Measurements from ENCODE around the gene MYH3.
A peak's percentile ranks its signal among the peaks of the same experiment; 100 is the strongest.

Gene MYH3

GRCh38 chr17:10674704-10675103, 17.6 kb upstream of the MYH3 start:
- H3K4me1 ChIP-seq (ENCODE audit: control insufficient read depth, insufficient read depth, low read length), result peaks cover 17% of the 10 kb centered on the region
- no peak overlapping the region for H3K4me3 ChIP-seq (ENCODE audit: low read length)
- no peaks in the 10 kb centered on the region for H3K9me3 ChIP-seq (ENCODE audit: control insufficient read depth, low read length)
- no peak for DNase-seq (ENCODE audit: low read depth)
- peaks cover 31% of the 10 kb centered on the region for H3K36me3 ChIP-seq (ENCODE audit: control insufficient read depth, insufficient read depth, low read length, severe bottlenecking)
- H3K9ac ChIP-seq (ENCODE audit: low read length), result no peak overlapping the region
- no peaks in the 10 kb centered on the region for H3K27me3 ChIP-seq (replicated peaks; ENCODE audit: control insufficient read depth, insufficient read depth, low read length)

DNA sequence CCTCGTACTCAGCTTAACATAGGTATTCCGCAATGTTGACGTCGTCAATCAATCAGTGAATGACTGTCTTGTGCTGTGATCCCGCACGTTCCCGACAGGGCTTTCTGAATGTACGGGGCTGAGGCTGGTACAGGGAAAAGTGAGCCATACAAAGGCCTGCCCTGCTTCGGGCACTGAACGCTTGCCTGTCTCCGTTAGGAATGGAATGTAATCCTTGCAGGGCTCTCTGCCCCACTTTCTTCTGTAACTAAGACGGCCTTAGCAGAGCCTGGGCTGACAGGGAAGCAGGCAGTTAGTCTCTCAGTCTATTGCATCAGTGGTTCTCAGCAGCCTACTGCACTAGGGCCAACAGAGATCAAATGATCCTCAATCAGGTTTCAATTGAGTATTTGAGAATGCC, 16.2 kb upstream of the MYH3 start:
- Histone ChIP-seq H3K36me3 (ENCODE audit: control insufficient read depth, insufficient read depth, low read length, severe bottlenecking) (peaks cover 22% of the 10 kb centered on the region), H3K4me1 (ENCODE audit: control insufficient read depth, insufficient read depth, low read length) (peaks cover 28% of the 10 kb centered on the region), H3K4me3 (ENCODE audit: low read length) (no peak overlapping the region), H3K27me3 (replicated peaks; ENCODE audit: control insufficient read depth, insufficient read depth, low read length) (no peaks in the 10 kb centered on the region), H3K9ac (ENCODE audit: low read length) (peak overlapping the region; percentile 8), H3K9me3 (ENCODE audit: control insufficient read depth, low read length) (no peaks in the 10 kb centered on the region)
- no peak for DNase-seq (ENCODE audit: low read depth)

GRCh38 chr17:10668775-10669174, 11.7 kb upstream of the MYH3 start:
- H3K4me3 ChIP-seq (ENCODE audit: low read length), result no peak overlapping the region
- peaks cover 35% of the 10 kb centered on the region for H3K4me1 ChIP-seq (ENCODE audit: control insufficient read depth, insufficient read depth, low read length)
- no peaks in the 10 kb centered on the region for H3K9me3 ChIP-seq (ENCODE audit: control insufficient read depth, low read length)
- H3K36me3 ChIP-seq (ENCODE audit: control insufficient read depth, insufficient read depth, low read length, severe bottlenecking), result no peaks in the 10 kb centered on the region
- H3K27me3 ChIP-seq (replicated peaks; ENCODE audit: control insufficient read depth, insufficient read depth, low read length), result no peaks in the 10 kb centered on the region
- peak; percentile 32 for DNase-seq (ENCODE audit: low read depth)
- H3K9ac ChIP-seq (ENCODE audit: low read length), result peak overlapping the region; percentile 48

DNA sequence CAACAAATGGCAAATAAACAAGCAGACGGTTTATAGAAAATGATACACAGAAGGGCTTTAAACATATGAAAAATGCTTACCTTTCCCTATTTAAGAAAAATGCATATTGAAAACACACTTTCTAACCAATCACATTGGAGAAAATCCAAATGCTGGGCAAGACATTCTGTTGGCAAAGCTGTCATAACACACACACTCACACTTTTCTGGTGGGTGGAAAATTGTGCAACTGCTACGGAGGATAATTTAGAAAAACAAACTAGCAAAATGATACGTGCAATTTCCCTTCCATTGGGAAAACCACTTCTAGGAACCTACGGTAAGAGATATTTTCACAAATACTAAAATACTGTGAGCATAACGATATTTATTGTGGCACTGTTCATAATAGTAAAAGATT, 9.8 kb upstream of the MYH3 start:
- H3K9ac ChIP-seq (ENCODE audit: low read length), result no peak overlapping the region
- peak; percentile 35 for DNase-seq (ENCODE audit: low read depth)
- H3K4me3 ChIP-seq (ENCODE audit: low read length), result no peak overlapping the region
- no peaks in the 10 kb centered on the region for H3K36me3 ChIP-seq (ENCODE audit: control insufficient read depth, insufficient read depth, low read length, severe bottlenecking)
- H3K9me3 ChIP-seq (ENCODE audit: control insufficient read depth, low read length), result no peaks in the 10 kb centered on the region
- no peaks in the 10 kb centered on the region for H3K27me3 ChIP-seq (replicated peaks; ENCODE audit: control insufficient read depth, insufficient read depth, low read length)
- peaks cover 28% of the 10 kb centered on the region for H3K4me1 ChIP-seq (ENCODE audit: control insufficient read depth, insufficient read depth, low read length)

DNA sequence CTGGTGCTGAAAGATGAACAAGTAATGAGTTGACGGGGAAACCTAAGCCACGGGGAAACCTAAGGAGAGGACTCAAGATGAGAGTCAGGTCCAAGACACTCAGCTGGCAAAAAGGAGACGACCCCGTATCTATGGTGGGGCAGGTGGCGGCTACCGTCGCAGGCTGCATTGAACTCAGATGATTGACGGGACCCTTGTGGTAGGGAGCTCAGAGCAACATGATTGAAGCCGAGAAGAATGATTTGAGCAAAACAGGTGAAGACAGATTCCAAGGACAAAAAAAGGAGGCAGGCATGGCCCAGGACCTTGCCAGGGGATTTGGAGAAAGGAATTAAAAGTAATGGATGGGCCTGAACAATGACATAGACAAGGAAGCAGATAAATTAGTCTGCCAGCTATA, 7.5 kb upstream of the MYH3 start:
- H3K36me3 ChIP-seq (ENCODE audit: control insufficient read depth, insufficient read depth, low read length, severe bottlenecking), result no peaks in the 10 kb centered on the region
- H3K27me3 ChIP-seq (replicated peaks; ENCODE audit: control insufficient read depth, insufficient read depth, low read length), result no peaks in the 10 kb centered on the region
- H3K9ac ChIP-seq (ENCODE audit: low read length), result no peak overlapping the region
- no peak for DNase-seq (ENCODE audit: low read depth)
- H3K4me1 ChIP-seq (ENCODE audit: control insufficient read depth, insufficient read depth, low read length), result peaks cover 19% of the 10 kb centered on the region
- no peaks in the 10 kb centered on the region for H3K9me3 ChIP-seq (ENCODE audit: control insufficient read depth, low read length)
- no peak overlapping the region for H3K4me3 ChIP-seq (ENCODE audit: low read length)

DNA sequence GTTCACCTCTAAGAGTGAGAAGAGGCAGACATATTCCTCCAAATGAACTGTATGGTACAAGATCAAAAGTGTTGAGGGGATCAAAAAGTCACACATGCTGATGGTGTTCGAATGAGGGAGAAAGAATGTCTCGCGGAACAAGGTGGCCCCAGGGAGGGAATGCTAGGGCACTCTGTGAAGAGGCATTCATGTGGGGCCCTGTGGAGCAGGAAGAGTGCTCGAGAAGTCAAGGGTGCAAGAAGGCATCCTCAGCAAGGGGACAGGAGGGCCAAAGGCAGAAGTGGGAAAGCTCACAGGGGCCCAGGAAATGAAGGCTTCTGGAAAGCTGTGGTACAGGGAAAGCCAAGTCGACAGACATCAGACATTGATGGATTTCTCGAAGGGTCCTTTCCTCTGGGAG, 6.1 kb upstream of the MYH3 start:
- Histone ChIP-seq H3K9me3 (ENCODE audit: control insufficient read depth, low read length) (no peaks in the 10 kb centered on the region), H3K27me3 (replicated peaks; ENCODE audit: control insufficient read depth, insufficient read depth, low read length) (no peaks in the 10 kb centered on the region), H3K36me3 (ENCODE audit: control insufficient read depth, insufficient read depth, low read length, severe bottlenecking) (no peaks in the 10 kb centered on the region), H3K4me3 (ENCODE audit: low read length) (no peak overlapping the region), H3K9ac (ENCODE audit: low read length) (no peak overlapping the region), H3K4me1 (ENCODE audit: control insufficient read depth, insufficient read depth, low read length) (peaks cover 8% of the 10 kb centered on the region)
- no peak for DNase-seq (ENCODE audit: low read depth)

DNA sequence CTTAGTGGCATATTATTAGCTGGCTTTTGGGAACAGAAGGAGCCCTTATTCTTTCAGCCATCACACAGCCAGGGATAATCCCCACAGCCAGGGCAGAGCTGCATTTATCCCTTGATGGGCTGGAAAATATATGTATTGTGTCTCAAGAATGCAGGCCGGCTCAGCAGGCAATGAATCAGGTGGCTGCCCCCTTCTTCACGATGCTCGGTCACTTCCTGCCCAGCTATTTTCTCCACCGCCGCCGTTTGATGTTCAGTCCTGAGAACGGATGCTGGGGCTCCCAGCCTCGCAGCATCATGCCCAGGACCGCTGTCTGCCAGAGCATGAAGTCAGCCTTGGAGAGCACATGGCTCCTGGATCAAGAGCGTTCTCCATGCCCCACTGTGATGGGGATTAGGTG, 4.3 kb upstream of the MYH3 start:
- DNase-seq (ENCODE audit: low read depth), result no peak
- Histone ChIP-seq H3K9me3 (ENCODE audit: control insufficient read depth, low read length) (no peaks in the 10 kb centered on the region), H3K4me1 (ENCODE audit: control insufficient read depth, insufficient read depth, low read length) (no peaks in the 10 kb centered on the region), H3K4me3 (ENCODE audit: low read length) (no peak overlapping the region), H3K9ac (ENCODE audit: low read length) (no peak overlapping the region), H3K36me3 (ENCODE audit: control insufficient read depth, insufficient read depth, low read length, severe bottlenecking) (no peaks in the 10 kb centered on the region), H3K27me3 (replicated peaks; ENCODE audit: control insufficient read depth, insufficient read depth, low read length) (peaks cover 4% of the 10 kb centered on the region)

GRCh38 chr17:10657879-10658278, 770 bp upstream of the MYH3 start:
- H3K9me3 ChIP-seq (ENCODE audit: control insufficient read depth, low read length), result no peaks in the 10 kb centered on the region
- H3K4me3 ChIP-seq (ENCODE audit: low read length), result no peak overlapping the region
- H3K4me1 ChIP-seq (ENCODE audit: control insufficient read depth, insufficient read depth, low read length), result no peaks in the 10 kb centered on the region
- no peaks in the 10 kb centered on the region for H3K36me3 ChIP-seq (ENCODE audit: control insufficient read depth, insufficient read depth, low read length, severe bottlenecking)
- no peak for DNase-seq (ENCODE audit: low read depth)
- H3K27me3 ChIP-seq (replicated peaks; ENCODE audit: control insufficient read depth, insufficient read depth, low read length), result peaks cover 5% of the 10 kb centered on the region
- no peak overlapping the region for H3K9ac ChIP-seq (ENCODE audit: low read length)

GRCh38 chr17:10653987-10654386, 3.1 kb downstream of the MYH3 start:
- Histone ChIP-seq H3K4me3 (ENCODE audit: low read length) (no peak overlapping the region), H3K9me3 (ENCODE audit: control insufficient read depth, low read length) (no peaks in the 10 kb centered on the region), H3K9ac (ENCODE audit: low read length) (no peak overlapping the region), H3K27me3 (replicated peaks; ENCODE audit: control insufficient read depth, insufficient read depth, low read length) (peaks cover 5% of the 10 kb centered on the region), H3K4me1 (ENCODE audit: control insufficient read depth, insufficient read depth, low read length) (peaks cover 7% of the 10 kb centered on the region), H3K36me3 (ENCODE audit: control insufficient read depth, insufficient read depth, low read length, severe bottlenecking) (no peaks in the 10 kb centered on the region)
- no peak for DNase-seq (ENCODE audit: low read depth)

DNA sequence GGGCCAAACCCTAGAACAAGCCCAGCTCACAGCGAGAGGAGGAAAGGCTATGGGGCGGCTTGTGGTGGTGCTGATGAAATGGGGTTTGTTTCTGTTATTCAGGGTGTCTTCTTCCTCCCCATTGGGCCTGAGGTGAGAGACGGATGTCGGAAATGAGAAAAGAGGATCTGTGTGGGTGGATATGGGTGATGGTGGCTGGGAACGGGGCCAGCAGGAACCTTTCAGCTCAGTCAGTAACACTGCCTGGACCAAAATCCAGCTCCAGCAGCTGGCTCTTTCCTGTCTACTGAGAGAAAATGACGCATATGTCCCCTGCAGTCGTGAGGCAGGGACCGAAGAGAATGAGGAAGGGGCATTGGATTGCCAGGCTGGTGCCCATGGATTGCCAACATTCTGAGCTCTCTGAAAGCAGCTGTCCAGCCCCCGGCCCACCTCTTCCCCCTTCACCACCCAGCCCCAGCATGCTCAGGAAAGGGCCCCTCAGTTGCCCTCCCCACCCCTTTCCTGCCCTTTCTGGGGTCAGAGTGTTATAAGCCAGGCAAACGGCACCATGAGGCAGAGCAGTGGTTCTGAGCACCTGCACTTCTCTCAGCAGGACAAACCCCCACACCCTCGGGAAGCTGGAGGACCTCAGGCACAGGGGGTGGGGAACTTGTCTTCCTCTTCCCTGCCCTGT, 4.0 kb downstream of the MYH3 start:
- DNase-seq (ENCODE audit: low read depth), result no peak

GRCh38 chr17:10651927-10652326, 5.2 kb downstream of the MYH3 start:
- H3K27me3 ChIP-seq (replicated peaks; ENCODE audit: control insufficient read depth, insufficient read depth, low read length), result peaks cover 5% of the 10 kb centered on the region
- no peak for DNase-seq (ENCODE audit: low read depth)
- peaks cover 10% of the 10 kb centered on the region for H3K4me1 ChIP-seq (ENCODE audit: control insufficient read depth, insufficient read depth, low read length)

More for the DNA sequence above, 4.0 kb downstream of the MYH3 start:
- H3K36me3 ChIP-seq (ENCODE audit: control insufficient read depth, insufficient read depth, low read length, severe bottlenecking), result no peaks in the 10 kb centered on the region
- H3K27me3 ChIP-seq (replicated peaks; ENCODE audit: control insufficient read depth, insufficient read depth, low read length), result peaks cover 5% of the 10 kb centered on the region
- peaks cover 10% of the 10 kb centered on the region for H3K4me1 ChIP-seq (ENCODE audit: control insufficient read depth, insufficient read depth, low read length)
- no peak overlapping the region for H3K4me3 ChIP-seq (ENCODE audit: low read length)
- no peaks in the 10 kb centered on the region for H3K9me3 ChIP-seq (ENCODE audit: control insufficient read depth, low read length)
- H3K9ac ChIP-seq (ENCODE audit: low read length), result no peak overlapping the region

DNA sequence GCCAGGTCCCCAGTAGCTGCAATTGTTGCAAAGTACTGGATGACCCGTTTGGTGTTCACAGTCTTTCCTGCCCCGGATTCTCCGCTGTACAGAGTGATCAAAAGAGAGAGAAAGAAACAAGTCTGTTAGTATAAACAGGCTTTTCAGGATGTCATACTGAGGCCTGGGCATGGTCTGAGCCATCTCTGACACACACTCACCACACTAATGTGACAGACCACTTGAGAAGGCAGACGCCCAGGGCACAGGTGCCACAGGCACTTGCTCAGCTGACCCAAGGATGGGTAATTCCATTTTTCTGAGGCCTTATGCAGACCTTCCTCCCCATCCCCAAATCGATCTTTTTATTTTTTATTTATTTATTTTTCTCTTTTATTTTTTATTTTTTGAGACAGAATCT, 7.5 kb downstream of the MYH3 start:
- Histone ChIP-seq H3K4me3 (ENCODE audit: low read length) (no peak overlapping the region), H3K36me3 (ENCODE audit: control insufficient read depth, insufficient read depth, low read length, severe bottlenecking) (no peaks in the 10 kb centered on the region), H3K27me3 (replicated peaks; ENCODE audit: control insufficient read depth, insufficient read depth, low read length) (no peaks in the 10 kb centered on the region), H3K9ac (ENCODE audit: low read length) (no peak overlapping the region), H3K4me1 (ENCODE audit: control insufficient read depth, insufficient read depth, low read length) (peaks cover 10% of the 10 kb centered on the region), H3K9me3 (ENCODE audit: control insufficient read depth, low read length) (no peaks in the 10 kb centered on the region)
- DNase-seq (ENCODE audit: low read depth), result no peak

More at GRCh38 chr17:10651927-10652326, 5.2 kb downstream of the MYH3 start:
- no peaks in the 10 kb centered on the region for H3K36me3 ChIP-seq (ENCODE audit: control insufficient read depth, insufficient read depth, low read length, severe bottlenecking)
- no peak overlapping the region for H3K9ac ChIP-seq (ENCODE audit: low read length)
- no peaks in the 10 kb centered on the region for H3K9me3 ChIP-seq (ENCODE audit: control insufficient read depth, low read length)
- H3K4me3 ChIP-seq (ENCODE audit: low read length), result no peak overlapping the region
